Activated naive CD8-positive, alpha-beta T cell treated with anti-CD3 and anti-CD28 coated beads, Interleukin-2, amount 50 U/mL, for 16 hours (primary cell): ENCODE measurements around the gene SPON1.
"Not testable (repeated sequence)": the region's sequence is repeated elsewhere in the genome, so short reads cannot be mapped to it uniquely, and the experiment has no call there.

Source experiments
- DNase-seq: peaks from one replicate; pipeline ENCODE4 v3.0.0-alpha.2; 2020; ENCODE audit warnings: low read depth, low spot score

SPON1 gene

DNA sequence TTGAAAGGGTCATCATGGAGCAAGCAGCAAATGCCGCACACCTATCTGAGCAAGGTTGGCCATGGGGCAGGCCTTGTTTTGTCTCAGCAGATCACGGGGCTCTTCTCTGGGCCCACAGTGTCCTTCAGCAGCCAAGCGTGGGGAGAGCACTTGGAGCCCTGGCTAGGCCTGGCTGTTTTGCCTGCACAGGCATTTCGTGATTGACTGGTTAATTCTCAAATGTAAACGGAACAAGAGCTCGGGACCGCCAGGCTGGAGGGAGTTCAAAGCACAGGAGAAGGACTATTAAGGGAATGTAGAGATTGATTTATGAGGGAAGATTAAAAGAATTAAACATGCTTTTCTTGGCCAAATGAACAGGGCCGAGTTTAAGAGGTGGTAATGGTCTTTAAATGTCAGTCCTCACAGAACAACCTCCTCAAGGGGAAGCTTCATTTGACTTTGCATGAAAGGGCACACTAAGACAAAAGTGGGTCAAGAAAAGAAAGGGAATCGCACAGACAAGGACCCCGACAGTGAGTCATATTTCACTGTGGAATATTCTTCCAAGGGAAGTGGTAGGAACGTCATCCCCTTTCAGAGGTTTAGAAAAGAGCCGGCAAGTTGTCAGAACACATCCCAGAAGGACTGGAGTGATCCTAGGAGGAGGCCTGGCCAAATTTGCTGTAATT is 20.7 kb downstream of the SPON1 start:
- DNase-seq = no peak

DNA sequence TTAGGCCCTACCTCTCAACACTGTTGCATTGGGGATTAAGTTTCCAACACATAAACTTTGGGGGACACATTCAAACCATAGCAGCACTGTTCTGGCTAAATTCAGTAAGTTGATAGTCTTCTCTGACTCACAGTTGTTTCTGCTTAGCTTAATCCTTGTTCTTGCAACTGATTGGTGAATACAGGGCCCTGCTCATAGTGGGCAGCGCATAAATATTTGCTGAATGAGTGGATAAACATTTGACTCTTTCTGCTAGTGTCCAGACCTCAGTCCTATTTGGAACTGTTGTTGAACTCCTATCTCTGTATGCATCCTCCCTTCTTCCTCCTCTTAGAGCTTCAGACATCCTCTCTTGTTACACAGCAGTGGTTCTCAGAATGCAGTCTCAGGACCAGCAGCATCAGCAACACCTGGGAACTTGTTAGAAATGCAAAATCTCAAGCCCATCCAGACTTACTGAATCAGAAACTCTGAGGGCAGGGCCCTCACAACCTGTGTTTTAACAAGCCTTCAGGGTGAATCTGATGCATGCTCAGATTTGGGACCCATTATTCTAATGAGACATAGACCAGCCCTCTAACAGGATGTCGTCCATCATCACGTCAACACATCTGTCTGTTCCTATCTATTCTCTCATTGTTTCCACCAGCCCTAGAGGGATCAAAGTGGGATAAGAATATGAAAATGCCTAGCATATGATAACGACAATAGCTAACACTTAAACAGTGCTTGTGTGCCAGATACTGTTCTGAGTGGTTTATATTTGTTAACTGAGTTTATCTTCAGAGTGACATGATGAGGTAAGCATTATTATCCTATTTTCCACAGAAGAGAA is 22.3 kb downstream of the SPON1 start:
- no peak for DNase-seq

DNA sequence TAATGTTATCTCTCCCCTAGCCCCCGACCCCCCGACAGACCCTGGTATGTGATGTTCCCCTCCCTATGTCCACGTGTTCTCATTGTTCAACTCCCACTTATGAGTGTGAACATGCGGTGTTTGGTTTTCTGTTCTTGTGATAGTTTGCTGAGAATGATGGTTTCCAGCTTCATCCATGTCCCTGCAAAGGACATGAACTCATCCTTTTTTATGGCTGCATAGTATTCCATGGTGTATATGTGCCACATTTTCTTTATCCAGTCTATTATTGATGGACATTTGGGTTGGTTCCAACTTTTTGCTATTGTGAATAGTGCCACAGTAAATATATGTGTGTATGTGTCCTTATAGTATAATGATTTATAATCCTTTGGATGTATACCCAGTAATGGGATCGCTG is 24.2 kb downstream of the SPON1 start:
- DNase-seq = not testable (repeated sequence)

DNA sequence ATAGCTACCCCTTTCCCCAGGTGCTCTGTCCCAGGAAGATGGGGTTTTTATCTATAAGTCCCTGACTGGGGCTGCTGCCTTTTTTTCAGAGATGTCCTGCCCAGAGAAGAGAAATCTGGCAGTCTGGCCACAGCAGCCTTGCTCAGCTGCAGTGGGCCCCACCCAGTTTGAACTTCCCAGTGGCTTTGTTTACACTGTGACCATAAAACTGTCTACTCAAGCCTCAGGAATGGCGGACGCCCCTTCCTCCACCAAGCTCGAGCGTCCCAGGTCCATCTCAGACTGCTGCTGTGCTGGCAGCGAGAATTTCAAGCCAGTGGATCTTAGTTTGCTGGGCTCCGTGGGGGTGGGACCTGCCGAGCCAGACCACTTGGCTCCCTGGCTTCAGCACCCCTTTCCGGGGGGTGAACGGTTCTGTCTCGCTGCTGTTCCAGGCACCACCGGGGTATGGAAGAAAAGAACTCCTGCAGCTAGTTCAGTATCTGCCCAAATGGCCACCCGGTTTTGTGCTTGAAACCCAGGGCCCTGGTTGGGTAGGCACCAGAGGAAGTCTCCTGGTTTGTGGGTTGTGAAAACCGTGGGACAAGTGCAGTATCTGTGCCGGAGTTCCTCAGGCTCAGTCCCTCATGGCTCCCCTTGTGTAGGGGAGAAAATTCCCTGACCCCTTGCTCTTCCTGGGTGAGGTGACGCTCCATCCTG is 29.8 kb downstream of the SPON1 start:
- not testable (repeated sequence) for DNase-seq

DNA sequence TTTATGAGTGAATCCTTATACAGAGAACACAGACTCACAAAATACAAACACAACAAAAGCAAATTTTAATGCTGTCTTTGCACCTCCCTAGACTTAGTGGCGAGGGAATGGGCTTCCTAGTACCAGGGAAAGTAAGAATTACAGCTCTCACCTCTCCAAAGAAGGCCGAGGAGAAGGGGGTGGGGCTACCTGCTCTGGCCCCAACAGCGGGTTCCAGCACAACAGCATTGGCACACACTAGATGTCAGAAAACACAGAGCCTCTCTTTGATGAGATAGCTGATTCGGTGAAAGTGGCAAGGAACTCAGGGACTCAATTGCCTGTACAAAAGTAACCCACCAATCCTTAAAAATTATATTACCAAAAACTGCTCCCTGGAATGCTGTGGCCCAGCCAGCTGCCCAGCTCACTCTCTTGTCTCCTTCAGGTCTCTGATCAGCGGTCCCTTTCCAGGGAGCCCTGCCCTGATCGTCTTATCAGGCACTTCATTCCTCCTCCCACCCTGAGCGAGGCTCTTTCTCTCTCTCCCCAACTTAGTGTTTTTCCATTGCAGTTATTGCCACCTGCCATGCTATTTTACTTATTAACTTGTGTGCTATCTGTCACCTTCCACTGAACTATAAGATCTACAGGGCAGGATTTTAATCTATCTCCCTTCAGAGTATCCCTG is 30.7 kb downstream of the SPON1 start:
- no peak for DNase-seq

DNA sequence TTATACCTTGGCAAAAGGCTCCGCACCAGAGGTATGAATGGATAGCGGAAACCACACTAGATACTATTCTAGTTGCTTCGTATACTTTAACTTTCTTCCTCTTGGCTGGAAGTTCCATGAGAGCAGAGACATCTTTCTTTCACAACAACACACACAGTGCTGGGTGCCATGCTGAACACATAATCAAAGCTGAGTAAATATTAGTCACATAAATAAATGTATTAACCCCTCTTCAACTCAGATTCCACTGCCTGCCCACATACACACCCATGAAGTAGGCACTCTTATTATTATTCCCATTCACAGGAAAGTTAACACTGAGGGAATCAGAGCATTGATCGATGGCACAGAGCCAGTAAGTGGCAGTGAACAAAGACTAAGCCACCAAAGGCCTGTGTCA is 35.4 kb downstream of the SPON1 start:
- no peak for DNase-seq

DNA sequence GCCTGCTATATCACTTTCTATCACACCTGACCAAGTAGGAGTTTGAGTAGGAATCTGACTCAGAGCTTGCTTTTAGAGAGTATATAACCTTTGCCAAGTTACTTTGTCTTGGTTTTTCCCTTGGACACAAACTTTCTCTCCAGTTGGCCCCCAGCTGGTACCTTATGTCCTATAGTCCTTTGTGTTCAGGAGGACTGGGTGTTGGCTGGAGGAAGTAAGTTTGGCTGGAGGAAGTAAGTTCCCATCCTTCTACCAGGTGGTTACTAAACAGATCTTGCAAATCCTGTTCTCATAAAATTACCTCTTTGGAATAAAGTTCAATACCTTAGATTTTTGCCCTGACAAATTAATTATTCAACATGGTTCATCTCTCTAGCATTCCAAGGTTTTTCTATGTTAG is 37.2 kb downstream of the SPON1 start:
- no peak for DNase-seq

DNA sequence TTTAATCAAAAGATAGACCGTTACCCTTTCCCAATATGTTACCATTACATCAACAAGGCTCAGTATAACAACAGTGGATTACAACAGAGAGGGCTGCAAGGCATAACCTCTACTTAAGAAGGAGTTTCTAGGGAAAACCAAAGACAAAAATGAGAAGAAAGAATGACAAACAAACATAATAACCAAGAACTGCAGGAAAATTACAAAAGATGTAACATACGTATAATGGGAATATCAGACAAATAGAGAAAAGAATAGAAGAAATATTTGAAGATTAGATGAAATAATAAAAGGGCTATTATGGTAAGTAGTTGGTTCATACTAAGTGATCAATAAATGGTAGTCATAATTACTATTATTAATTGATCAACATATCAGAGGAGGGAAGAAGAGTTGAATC is 39.1 kb downstream of the SPON1 start:
- no peak for DNase-seq

DNA sequence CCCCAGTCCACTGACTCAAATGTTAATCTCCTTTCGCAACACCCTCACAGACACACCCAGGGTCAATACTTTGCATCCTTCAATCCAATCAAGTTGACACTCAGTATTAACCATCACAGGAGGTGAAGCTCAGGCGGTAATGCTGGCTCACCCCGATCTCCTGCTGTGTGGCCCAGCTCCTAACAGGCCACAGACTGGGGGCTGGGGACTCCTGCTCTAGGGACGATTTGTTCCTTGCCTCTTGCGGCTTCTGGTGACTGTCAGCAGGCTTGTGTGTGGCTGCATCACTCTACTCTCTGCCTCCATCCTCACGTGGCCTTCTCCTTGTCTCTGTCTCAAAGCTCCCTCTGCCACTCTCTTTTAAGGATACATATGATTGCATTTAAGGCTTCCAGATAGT is 45.0 kb downstream of the SPON1 start:
- no peak for DNase-seq

DNA sequence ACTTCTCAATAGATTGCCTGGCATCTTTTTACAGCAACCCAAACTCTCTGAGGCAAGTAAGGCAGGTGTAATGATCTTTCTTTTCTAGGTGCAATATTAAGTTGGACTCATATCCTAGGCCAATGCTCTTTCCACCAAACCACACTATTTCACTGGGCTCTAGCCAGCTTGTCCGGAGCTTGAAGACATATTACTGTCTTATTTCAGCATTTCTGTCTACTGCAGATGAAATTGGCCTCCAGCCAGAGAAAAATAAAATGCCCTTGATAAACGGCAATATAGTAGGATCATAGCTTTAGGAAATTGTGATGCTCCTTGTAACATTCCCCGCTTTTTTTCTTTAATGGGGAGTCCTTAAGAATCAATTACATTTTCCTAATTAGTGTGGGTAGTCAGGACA is 48.1 kb downstream of the SPON1 start:
- DNase-seq = no peak

DNA sequence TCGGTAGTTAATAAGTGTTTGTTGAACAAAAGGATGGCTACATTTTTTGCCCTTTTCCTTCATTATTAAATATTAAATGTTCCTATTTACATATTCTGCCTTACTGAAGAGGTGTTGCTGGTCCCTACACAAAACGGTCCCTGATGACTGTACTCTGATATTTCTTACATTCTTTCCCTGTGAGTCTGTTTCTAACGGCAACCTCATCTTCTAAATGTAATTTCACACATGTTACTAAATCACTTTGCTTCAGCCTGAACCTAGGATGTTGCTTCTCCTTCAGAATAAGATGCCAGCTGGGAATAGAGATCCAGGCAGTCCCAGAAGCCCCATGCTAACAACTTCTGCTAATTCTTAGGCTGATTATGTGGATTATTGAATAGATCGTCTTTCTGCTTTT is 50.3 kb downstream of the SPON1 start:
- no peak for DNase-seq

DNA sequence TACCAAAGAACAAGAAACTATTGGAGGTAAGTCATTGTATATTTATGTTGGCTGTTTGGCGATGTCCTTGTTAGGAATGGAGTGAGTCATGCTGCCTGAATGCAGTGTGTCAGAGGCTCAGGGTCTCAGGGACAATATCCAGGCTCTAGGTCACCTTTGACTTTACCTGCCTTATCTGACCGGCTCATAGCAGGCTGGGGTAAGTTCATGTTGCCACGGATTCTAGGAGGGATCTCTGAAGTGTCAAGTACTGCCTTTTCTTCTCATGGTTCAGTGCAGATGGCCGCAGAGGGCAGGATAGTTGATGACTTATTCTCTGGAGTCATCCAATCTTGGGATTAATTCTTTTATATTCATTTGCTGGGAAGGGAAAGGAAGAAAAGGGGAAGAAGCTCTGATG is 53.2 kb downstream of the SPON1 start:
- no peak for DNase-seq

DNA sequence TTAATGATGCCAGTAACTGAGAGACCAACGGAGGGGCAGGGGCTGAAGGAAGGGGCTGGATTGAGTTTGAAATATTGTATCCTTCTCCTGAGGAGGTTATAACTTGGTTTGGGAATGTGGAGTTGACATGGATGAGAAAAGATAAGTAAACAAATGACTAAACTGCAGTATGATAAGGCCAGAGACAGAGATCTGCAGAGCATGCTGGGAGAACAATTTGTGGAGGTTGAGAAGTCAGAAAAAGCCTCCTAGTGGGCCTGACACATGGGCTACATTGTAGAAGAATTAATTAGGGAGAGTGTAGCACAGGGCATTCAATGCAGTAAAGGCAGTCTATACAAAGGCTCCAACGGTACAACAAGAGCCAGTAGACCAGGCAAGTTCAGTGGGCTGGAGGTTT is 55.9 kb downstream of the SPON1 start:
- no peak for DNase-seq

DNA sequence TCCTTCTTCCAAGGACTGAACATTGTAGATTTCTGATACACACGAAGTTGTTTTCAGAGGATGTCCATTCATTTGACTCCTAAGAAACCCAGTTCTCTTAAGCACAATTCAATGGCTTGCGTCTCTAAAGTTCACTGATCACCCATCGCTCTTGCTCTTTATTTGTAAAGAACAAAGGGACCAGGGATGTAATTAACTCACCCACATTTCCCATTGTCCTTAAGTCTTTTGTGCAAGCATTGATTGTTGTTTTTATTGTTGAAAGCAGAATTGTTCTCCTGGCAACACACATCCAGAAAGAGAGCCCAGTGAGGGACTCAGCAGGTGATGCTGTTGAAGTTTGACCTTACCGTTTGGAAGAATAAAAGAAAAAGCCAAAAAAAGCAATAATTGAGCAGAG is 59.2 kb downstream of the SPON1 start:
- no peak for DNase-seq

DNA sequence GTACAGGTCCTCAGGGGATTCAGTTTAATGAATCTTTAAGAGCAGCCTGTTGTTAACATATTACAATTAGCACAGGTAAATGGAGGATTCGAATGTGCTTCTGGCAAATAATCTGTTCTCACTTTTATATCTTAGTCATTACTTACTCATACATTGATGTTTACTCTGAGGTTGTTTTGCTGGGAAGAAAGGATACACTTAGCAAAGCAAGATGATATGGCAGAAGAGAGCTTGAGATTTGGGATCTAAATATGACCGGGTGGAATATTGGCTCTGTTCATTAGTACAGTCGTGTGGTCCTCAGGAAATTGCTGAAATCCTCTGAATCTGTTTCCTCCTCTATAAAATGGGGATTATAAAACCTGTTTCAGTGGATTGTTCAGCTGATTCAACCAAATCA is 59.7 kb downstream of the SPON1 start:
- DNase-seq = no peak

DNA sequence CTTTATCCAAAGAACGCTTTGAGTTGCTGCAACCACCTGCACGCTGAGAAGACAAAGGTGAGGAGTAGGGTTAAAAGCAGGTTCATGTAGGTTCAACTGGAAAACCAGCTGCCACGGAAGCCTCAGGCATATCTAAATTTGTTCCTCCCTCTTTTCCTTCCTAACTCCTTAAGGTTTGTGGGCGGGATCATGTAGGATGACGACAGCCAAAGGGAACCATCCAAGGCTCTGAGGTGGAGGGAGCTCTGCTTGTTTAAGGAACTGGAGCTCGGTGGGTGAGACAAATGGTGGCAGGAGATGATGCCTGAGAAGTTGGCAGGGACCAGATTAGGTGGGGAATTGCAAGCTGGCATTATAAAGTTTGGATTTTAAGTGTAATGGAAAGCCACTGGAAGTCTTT is 60.3 kb downstream of the SPON1 start:
- no peak for DNase-seq

DNA sequence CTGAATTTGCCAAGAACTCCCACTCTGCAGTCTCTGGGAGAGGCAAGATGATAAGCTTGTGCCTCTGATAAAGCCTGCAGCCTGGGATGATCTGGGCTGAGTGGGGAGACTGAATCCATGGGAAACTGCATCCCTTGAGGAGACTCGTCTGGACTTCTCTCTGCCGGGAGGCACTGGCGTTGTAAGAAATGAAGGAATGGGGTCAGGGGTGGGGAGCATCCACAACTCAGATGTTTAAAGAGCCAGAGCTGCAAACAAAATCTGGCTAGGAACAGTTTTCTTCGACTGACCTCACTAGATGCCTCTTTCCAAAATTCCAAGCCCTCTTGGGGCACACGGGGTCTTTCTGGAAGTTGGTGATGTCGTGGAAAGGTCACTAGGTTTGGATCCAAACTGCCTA is 64.4 kb downstream of the SPON1 start:
- DNase-seq = no peak

DNA sequence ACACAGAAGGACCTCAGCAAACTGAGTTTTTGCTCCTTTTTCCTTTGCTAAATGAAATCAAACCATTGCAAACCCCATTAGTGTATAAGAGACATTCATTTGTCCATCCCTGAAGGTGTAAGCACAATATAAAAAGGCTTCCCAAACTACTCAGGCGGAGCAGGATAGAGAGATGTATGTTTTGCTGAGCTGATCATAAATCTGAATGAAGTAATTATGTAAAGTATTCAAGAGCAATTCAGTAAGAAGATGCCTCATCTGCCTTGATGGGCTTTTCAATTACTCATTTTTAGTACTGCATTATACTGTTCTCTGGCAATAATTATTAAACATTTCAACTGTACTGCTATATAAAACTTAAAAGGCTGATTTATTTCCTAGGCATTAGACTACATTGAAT is 65.0 kb downstream of the SPON1 start:
- DNase-seq = no peak

DNA sequence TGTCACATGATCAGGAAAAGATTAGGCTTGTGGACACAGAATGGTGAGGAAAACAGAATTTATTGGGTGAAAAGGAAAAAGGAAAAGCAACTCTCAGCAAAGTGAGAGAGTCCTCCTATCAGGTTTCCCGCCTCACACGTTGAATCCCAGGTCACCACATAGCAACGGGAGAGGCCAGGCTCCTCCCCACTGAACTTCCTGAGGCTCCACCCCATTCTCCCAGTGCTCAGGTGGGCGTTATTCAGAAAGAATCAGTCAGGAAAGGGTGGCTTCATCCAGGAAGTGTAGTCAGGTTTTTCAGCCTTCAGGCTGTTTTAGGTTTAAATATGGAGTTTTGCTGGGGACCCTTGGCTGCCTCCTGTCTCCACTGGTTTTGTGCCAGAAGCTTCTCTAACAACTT is 66.9 kb downstream of the SPON1 start:
- DNase-seq = no peak

DNA sequence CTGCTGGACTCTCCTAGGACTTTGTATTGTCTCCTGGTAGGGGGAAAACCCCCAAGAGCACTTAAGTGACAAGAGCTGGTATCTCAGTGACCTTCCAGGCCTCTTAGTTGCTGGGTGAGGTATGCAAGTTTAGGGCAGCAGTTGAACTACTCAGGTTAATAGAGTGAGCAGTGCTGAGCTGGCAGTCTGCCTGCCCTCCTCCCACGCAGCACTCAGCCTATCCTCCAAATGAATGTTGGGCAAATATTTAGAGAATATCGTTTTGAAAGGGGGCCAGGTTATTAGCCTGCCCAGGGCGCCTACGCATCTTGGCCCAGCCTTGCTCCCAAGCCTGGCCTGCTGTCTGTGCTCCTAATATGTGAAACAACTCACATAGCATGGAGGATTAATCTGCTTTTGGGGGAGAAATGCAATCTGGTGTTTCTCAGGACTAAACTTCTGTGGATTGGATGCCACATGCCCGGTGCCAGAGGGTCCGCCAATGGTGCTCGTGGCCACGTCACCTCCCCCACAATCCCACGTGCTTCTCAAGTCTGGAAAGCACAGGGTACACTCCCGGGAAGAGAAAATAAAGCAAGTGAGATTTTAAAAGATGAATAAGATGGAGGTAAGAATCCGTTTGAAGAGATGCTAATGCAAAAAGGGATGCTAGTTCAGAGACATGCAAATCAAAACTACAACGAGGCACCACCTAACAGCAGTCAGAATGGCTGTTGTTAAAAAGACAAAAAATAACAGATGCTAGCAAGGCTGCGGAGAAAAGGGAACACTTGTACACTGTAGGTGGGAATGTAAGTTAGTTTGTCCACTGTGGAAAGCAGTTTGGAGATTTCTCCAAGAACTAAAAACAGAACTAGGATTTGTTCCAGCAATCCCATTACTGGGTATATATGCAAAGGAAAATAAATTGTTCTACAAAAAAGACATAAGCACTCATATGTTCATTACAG is 67.7 kb downstream of the SPON1 start:
- no peak for DNase-seq

DNA sequence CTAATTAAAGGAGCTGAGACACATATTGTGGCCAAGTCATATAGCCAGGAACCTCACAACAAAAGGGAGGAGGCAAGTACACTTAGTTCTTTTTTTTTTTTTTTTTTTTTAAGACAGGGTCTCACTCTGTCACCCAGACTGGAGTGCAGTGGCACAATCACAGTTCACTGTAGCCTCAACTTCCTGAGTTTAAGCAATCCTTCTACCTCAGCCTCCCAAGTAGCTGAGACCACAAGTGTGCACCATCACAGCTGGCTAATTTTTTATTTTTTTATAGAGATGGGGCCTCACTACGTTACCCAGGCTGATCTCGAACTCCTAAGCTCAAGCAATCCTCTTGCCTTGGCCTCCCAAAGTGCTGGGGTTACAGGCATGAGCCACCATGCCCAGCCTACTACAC is 73.0 kb downstream of the SPON1 start:
- not testable (repeated sequence) for DNase-seq
